Measurements from ENCODE around the gene CHN2. TPM values are rescaled to one million over a fixed set of nuclear protein-coding genes. Genes with fewer than 3 reads are reported as not detected.
"Not testable (repeated sequence)": the region's sequence is repeated elsewhere in the genome, so short reads cannot be mapped to it uniquely, and the experiment has no call there.

Gene CHN2
- total RNA-seq, 4 donors from 2014 or later: 5.6 to 36.7 (median 16.8) TPM

DNA sequence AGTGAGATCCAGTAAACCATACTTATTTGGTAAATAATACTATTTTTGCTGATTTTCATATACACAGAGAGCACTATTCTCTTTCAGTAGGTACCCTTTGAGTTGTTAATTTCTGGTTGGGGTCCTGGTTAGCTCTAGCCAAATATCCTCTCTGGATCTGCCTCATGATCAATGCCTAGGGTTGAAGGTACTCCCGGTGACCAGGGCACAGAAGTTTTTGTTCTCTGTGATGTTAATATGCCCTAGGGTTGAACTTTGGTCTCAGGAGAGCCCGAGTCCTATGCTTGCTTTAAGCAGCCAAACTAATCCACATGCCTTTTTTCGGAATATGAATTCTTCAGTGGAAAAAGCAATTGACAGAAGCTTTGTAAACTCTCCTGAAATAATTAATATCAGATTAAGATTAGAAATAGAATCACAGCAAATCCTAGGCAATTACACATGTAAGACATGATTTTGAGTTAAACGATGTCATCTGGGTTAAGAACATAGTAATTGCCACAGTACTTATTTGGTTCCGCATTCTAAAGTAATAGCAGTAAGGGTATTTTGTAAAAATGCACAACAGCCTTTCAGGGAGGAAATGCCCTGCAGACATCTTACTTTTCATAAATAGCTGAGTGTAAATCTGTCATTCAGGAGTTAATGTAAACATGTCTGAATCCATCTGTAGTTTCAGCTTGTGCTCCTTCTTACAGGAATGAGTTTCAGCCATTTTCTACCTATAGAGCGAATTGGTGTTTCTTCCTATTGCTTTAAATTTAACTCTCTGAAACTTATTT lies 10.1 kb downstream of the CHN2 start:
- no peak for DNase-seq

DNA sequence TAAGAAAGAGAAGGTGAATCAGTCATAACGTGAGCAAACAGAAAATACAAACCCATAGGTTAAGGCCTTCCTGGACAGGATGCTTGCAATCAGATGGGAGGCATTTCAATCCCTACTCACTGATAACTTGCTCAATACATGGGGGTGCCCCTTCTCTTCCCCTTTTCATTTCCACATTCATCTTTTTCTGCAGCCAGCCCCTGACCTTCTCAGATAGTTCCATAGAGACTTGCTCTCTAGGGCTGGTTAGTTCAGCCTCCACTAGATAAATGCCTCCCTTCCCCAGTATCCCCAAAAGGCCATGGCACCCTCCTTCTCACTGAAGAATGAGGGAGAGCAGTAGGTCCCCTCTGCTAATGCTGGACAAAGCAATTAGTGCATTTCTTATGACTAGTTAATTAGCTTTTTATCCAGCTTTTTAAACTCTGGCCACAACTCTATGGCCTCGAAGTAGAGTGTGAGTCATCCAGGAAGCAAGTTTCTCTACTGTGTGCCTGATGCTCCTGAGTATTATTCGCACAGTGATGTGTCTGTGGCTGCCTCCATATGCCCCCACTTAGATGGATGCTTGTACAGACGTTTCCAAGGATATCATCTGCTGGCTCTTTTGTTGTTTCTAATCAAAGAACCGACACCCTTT lies 12.7 kb downstream of the CHN2 start:
- Histone ChIP-seq H3K27me3 (no peaks in the 10 kb centered on the region), H3K9me3 (no peaks in the 10 kb centered on the region), H3K4me1 (peaks cover 0 to 14% (median 7%) of the 10 kb centered on the region in 4 donors), H3K27ac (no peak overlapping the region), H3K4me3 (no peak overlapping the region), H3K36me3 (no peaks in the 10 kb centered on the region)
- intact Hi-C loops (cut with DNase I; ENCODE audit: low total_unique reads) (no loop called here), in situ Hi-C loops (cut with MboI; ENCODE audit: low pct_ligation_motif_present in 1 of 4, low pct_unique_long_range_greater_than_20kb in 1 of 4, low sequenced_read_pairs in 3 of 4) (no loop called here)
- no peak for DNase-seq
- TF ChIP-seq, protein P1, sequence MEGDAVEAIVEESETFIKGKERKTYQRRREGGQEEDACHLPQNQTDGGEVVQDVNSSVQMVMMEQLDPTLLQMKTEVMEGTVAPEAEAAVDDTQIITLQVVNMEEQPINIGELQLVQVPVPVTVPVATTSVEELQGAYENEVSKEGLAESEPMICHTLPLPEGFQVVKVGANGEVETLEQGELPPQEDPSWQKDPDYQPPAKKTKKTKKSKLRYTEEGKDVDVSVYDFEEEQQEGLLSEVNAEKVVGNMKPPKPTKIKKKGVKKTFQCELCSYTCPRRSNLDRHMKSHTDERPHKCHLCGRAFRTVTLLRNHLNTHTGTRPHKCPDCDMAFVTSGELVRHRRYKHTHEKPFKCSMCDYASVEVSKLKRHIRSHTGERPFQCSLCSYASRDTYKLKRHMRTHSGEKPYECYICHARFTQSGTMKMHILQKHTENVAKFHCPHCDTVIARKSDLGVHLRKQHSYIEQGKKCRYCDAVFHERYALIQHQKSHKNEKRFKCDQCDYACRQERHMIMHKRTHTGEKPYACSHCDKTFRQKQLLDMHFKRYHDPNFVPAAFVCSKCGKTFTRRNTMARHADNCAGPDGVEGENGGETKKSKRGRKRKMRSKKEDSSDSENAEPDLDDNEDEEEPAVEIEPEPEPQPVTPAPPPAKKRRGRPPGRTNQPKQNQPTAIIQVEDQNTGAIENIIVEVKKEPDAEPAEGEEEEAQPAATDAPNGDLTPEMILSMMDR (IDR thresholded peaks at IDR 0.05): no peak
- TF ChIP-seq POLR2AphosphoS5 (IDR thresholded peaks at IDR 0.05): no peak
- TF ChIP-seq POLR2A (IDR thresholded peaks at IDR 0.05): no peak
- no peak for TF ChIP-seq EP300 (IDR thresholded peaks at IDR 0.05; ENCODE audit: low read depth)
- WGBS, 2 donors (ENCODE audit: low coverage in 1 of 2): 27 to 30% methylated on average over 5 of the region's 5 CpGs

More for the DNA sequence above, 10.1 kb downstream of the CHN2 start:
- in situ Hi-C loops (cut with MboI; ENCODE audit: low pct_ligation_motif_present in 1 of 4, low pct_unique_long_range_greater_than_20kb in 1 of 4, low sequenced_read_pairs in 3 of 4): no loop called here
- H3K27me3 ChIP-seq: no peaks in the 10 kb centered on the region
- WGBS, 2 donors (ENCODE audit: low coverage in 1 of 2): 71 to 79% methylated on average over 6 of the region's 6 CpGs
- peaks cover 0 to 22% (median 9%) of the 10 kb centered on the region in 4 donors for H3K4me1 ChIP-seq
- no peak overlapping the region for H3K27ac ChIP-seq
- no peak overlapping the region for H3K4me3 ChIP-seq
- no peaks in the 10 kb centered on the region for H3K36me3 ChIP-seq
- TF ChIP-seq POLR2A (IDR thresholded peaks at IDR 0.05) (no peak), EP300 (IDR thresholded peaks at IDR 0.05; ENCODE audit: low read depth) (no peak), POLR2AphosphoS5 (IDR thresholded peaks at IDR 0.05) (no peak)
- TF ChIP-seq, protein P1 (IDR thresholded peaks at IDR 0.05): no peak
- intact Hi-C loops (cut with DNase I; ENCODE audit: low total_unique reads): no loop called here
- H3K9me3 ChIP-seq: no peaks in the 10 kb centered on the region

DNA sequence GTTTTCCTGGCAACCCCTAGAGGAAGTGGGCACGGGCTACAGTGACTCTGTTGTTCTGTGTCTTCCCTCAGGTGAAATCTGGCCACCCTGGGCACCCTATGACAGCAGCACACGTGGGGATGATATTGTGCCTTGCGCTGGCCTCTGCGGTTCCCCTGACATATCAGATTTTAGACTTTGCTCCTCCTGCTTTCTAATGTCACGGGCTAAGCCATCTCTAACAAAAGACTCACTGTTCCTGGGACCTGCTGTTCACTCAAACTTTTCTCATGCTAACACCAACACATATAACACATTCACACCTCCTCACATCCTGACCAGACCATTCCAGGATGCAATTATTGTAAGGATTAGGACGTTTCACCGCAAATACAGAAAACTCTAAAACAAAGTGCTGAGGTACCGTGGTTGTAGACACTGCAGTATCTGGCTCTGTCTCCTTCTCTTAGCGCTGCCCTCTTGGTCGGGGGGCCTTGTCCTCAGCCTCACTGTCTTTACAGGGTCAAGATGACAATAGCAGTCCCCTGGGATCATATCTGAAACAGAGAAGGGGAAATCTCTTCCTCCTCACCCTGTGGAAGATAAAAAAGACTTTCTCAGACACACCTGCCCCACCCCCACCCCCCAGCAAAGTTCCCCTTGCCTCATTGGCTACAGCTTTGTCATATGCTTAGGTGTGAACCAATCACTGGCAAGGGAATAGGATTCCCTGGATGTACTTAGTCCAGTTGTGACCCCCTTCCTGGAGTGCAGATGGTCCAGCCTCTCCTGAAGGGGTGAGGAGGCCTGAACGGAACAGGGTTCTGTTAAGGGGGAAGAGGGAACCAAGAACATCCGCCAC lies 14.1 kb downstream of the CHN2 start:
- no peak for TF ChIP-seq EP300 (IDR thresholded peaks at IDR 0.05; ENCODE audit: low read depth)
- H3K9me3 ChIP-seq: no peaks in the 10 kb centered on the region
- peaks cover 0 to 6% (median 4%) of the 10 kb centered on the region in 4 donors for H3K4me1 ChIP-seq
- H3K36me3 ChIP-seq: no peaks in the 10 kb centered on the region
- H3K4me3 ChIP-seq: no peak overlapping the region
- H3K27ac ChIP-seq: no peak overlapping the region
- no peaks in the 10 kb centered on the region for H3K27me3 ChIP-seq
- DNase-seq: peak; percentile 15
- 52 to 62% methylated on average over 6 to 12 of the region's 12 CpGs for WGBS, 2 donors (ENCODE audit: low coverage in 1 of 2)
- intact Hi-C loops (cut with DNase I; ENCODE audit: low total_unique reads) (no loop called here), in situ Hi-C loops (cut with MboI; ENCODE audit: low pct_ligation_motif_present in 1 of 4, low pct_unique_long_range_greater_than_20kb in 1 of 4, low sequenced_read_pairs in 3 of 4) (no loop called here)

DNA sequence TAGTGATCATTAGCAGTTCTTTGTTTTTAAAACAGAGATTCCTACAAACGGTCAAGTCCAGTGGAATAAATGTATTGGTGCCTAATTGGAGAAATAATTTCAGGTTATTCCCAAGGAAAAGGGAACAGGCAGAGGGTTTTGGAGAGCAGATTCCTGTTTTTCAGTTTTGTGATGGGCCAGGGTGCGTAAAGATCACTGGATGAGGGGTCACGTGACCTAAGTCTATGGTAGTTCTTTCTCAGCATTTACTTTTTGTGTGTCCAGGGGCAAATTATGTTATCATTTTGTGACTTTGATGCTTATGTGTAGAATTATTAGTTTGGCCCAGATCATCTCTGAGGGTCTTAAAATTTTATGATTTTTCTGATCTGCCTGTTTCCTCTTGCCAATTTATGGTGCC lies 15.2 kb downstream of the CHN2 start:
- TF ChIP-seq EP300 (IDR thresholded peaks at IDR 0.05; ENCODE audit: low read depth): no peak
- TF ChIP-seq POLR2A (IDR thresholded peaks at IDR 0.05): no peak
- TF ChIP-seq, protein P1 (IDR thresholded peaks at IDR 0.05): no peak
- no peak for TF ChIP-seq POLR2AphosphoS5 (IDR thresholded peaks at IDR 0.05)
- Histone ChIP-seq H3K27ac (no peak overlapping the region), H3K9me3 (no peaks in the 10 kb centered on the region), H3K27me3 (no peaks in the 10 kb centered on the region), H3K4me3 (no peak overlapping the region), H3K36me3 (no peaks in the 10 kb centered on the region), H3K4me1 (peaks cover 0 to 6% (median 4%) of the 10 kb centered on the region in 4 donors)
- in situ Hi-C loops (cut with MboI; ENCODE audit: low pct_ligation_motif_present in 1 of 4, low pct_unique_long_range_greater_than_20kb in 1 of 4, low sequenced_read_pairs in 3 of 4): no loop called here
- intact Hi-C loops (cut with DNase I; ENCODE audit: low total_unique reads): no loop called here
- WGBS, 2 donors (ENCODE audit: low coverage in 1 of 2): 80 to 92% methylated on average over 1 to 3 of the region's 3 CpGs
- DNase-seq: no peak

DNA sequence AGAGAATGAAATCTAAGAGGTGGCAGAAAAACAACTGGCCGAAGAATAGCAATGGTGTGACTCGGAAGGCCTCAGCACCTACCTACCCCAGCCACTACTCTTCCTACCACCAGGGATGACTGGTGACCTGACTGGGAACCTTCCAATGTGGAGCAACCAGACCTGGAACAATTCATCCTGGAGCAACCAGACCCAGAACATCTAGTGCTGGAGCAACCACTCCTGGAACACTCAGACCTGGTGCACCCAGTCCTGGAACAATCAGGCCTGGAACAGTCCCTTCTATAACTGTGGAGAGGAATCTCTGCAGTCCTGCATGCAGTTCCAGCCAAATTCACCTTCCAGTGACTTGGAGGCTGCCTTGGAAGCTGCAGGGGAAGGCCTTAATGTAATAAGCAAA lies 18.2 kb downstream of the CHN2 start:
- H3K27me3 ChIP-seq; H3K27ac ChIP-seq; H3K4me3 ChIP-seq; intact Hi-C loops (cut with DNase I; ENCODE audit: low total_unique reads); H3K36me3 ChIP-seq; in situ Hi-C loops (cut with MboI; ENCODE audit: low pct_ligation_motif_present in 1 of 4, low pct_unique_long_range_greater_than_20kb in 1 of 4, low sequenced_read_pairs in 3 of 4); DNase-seq; H3K4me1 ChIP-seq; H3K9me3 ChIP-seq: not testable (repeated sequence)
- WGBS, 2 donors (ENCODE audit: low coverage in 1 of 2): 94% methylated on average over 2 of the region's 2 CpGs; no CpG with 5 or more reads in 1 of the 2 donors

Data from transverse colon (tissue), 4 donors.